IMR-90 (cell line): ENCODE measurements around the gene MROH8. TPM values are rescaled to one million over a fixed set of nuclear protein-coding genes. Genes with fewer than 3 reads are reported as not detected.

Source experiments
- ATAC-seq: fragments of 200-7000 bp; cut with Tn5 transposase; 2 replicates; pipeline ENCODE4 v1.9.1; 2020; ENCODE audit warnings: low read depth, mild to moderate bottlenecking, moderate library complexity
- BruUV-seq: library from RNA; stranded (reverse); fragments of 400-500 nt; replicated peaks from 2 replicates; lab custom pipeline; 2021; lab: Mats Ljungman, UMichigan
- CTCF ChIA-PET: fragments of 300-600 bp; formaldehyde crosslinking; extraction: SDS; loops from one replicate; lab custom pipeline; 2021; ENCODE audit warnings: antibody characterized with exemption; lab: Yijun Ruan, JAX
- POLR2A ChIA-PET: fragments of 300-600 bp; sonication (Branson Sonifier 250); formaldehyde crosslinking; loops from one replicate; lab custom pipeline; 2022; ENCODE audit warnings: antibody characterized with exemption; ENCODE audit not compliant: unreplicated experiment; lab: Charles Lee
- DNase-seq: peaks from one replicate; pipeline ENCODE4 v3.0.0; 2013
- H2AFZ ChIP-seq: replicated peaks from 2 replicates; pipeline ENCODE3; 2013; ENCODE audit warnings: low read length, mild to moderate bottlenecking; ENCODE audit not compliant: poor library complexity
- H2AK5ac ChIP-seq: 2 replicates; pipeline ENCODE4 v1.6.1; 2013; ENCODE audit warnings: low read depth, low read length, inconsistent platforms
- H2AK9ac ChIP-seq: replicated peaks from 2 replicates; pipeline ENCODE3; 2013; ENCODE audit warnings: mild to moderate bottlenecking, low read depth, low read length, moderate library complexity; ENCODE audit not compliant: poor library complexity
- H2BK120ac ChIP-seq: 2 replicates; pipeline ENCODE4 v1.6.1; 2013; ENCODE audit warnings: low read depth, low read length, inconsistent platforms
- H2BK15ac ChIP-seq: 3 replicates; pipeline ENCODE4 v1.6.1; 2013; ENCODE audit warnings: low read depth, low read length, inconsistent platforms
- H2BK20ac ChIP-seq: 2 replicates; pipeline ENCODE4 v1.6.1; 2013; ENCODE audit warnings: low read depth, mild to moderate bottlenecking, inconsistent platforms, low read length, moderate library complexity
- H2BK5ac ChIP-seq: 2 replicates; pipeline ENCODE4 v1.6.1; 2013; ENCODE audit warnings: mild to moderate bottlenecking, low read depth, low read length, inconsistent platforms; ENCODE audit not compliant: poor library complexity, severe bottlenecking
- H3K14ac ChIP-seq: replicated peaks from 2 replicates; pipeline ENCODE4 v1.6.1; 2013; ENCODE audit warnings: low read depth, low read length, inconsistent platforms
- H3K18ac ChIP-seq: 2 replicates; pipeline ENCODE4 v1.6.1; 2013; ENCODE audit warnings: low read depth, low read length, control low read depth
- H3K23ac ChIP-seq: 2 replicates; pipeline ENCODE4 v1.6.1; 2013; ENCODE audit warnings: low read depth, low read length, inconsistent platforms
- H3K27ac ChIP-seq: 2 replicates; pipeline ENCODE4 v1.5.1; 2013; ENCODE audit warnings: mild to moderate bottlenecking, control low read depth, low read length; ENCODE audit not compliant: insufficient read depth
- H3K27me3 ChIP-seq: 2 replicates; pipeline ENCODE4 v1.6.1; 2013; ENCODE audit warnings: low read length; ENCODE audit not compliant: control insufficient read depth, insufficient read depth
- H3K36me3 ChIP-seq: 2 replicates; pipeline ENCODE4 v1.6.1; 2013; ENCODE audit warnings: low read length, mixed read lengths; ENCODE audit not compliant: control insufficient read depth, insufficient read depth
- H3K4ac ChIP-seq: 2 replicates; pipeline ENCODE4 v1.6.1; 2013; ENCODE audit warnings: low read depth, low read length, inconsistent platforms
- H3K4me1 ChIP-seq: 2 replicates; pipeline ENCODE4 v1.6.1; 2013; ENCODE audit warnings: low read length, mixed read lengths; ENCODE audit not compliant: control insufficient read depth, insufficient read depth
- H3K4me2 ChIP-seq: 2 replicates; pipeline ENCODE4 v1.6.1; 2013; ENCODE audit warnings: low read depth, mild to moderate bottlenecking, control low read depth, low read length, moderate library complexity
- H3K4me3 ChIP-seq: 2 replicates; pipeline ENCODE4 v1.5.1; 2013; ENCODE audit warnings: low read depth, mild to moderate bottlenecking, control low read depth, low read length, moderate library complexity; ENCODE audit not compliant: insufficient read depth
- H3K56ac ChIP-seq: 2 replicates; pipeline ENCODE4 v1.6.1; 2013; ENCODE audit warnings: low read length, inconsistent platforms; ENCODE audit not compliant: insufficient read depth; ENCODE audit errors: extremely low read depth
- H3K79me1 ChIP-seq, 2 experiments: 2 replicates each; pipeline ENCODE4 v1.6.1; 2013; ENCODE audit warnings: low read length in 2 of 2, inconsistent platforms in 1 of 2, low read depth in 1 of 2
- H3K9ac ChIP-seq: 2 replicates; pipeline ENCODE4 v1.6.1; 2013; ENCODE audit warnings: low read depth, low read length, control low read depth
- H3K9me1 ChIP-seq: 2 replicates; pipeline ENCODE4 v1.6.1; 2013; ENCODE audit warnings: low read length, inconsistent platforms; ENCODE audit not compliant: insufficient read depth
- H3K9me3 ChIP-seq: 2 replicates; pipeline ENCODE4 v1.6.1; 2013; ENCODE audit warnings: low read length; ENCODE audit not compliant: control insufficient read depth, insufficient read depth
- H4K20me1 ChIP-seq: 2 replicates; pipeline ENCODE4 v1.6.1; 2013; ENCODE audit warnings: low read length, inconsistent platforms; ENCODE audit not compliant: insufficient read depth
- H4K5ac ChIP-seq: 2 replicates; pipeline ENCODE4 v1.6.1; 2013; ENCODE audit warnings: mild to moderate bottlenecking, low read depth, low read length, control low read depth
- H4K8ac ChIP-seq, 2 experiments: 2 replicates each; pipeline ENCODE4 v1.6.1; 2013; ENCODE audit warnings: low read depth in 2 of 2, low read length in 2 of 2, control low read depth in 1 of 2, inconsistent platforms in 1 of 2
- H4K91ac ChIP-seq: 2 replicates; pipeline ENCODE4 v1.6.1; 2013; ENCODE audit warnings: low read depth, low read length, inconsistent platforms; ENCODE audit not compliant: insufficient read depth
- MXI1 ChIP-seq: IDR thresholded peaks from 2 replicates; pipeline ENCODE4 v1.6.1; 2012; ENCODE audit warnings: low read depth, mild to moderate bottlenecking, low read length, moderate library complexity, borderline replicate concordance
- RCOR1 ChIP-seq: IDR thresholded peaks from 2 replicates; pipeline ENCODE4 v1.6.1; 2012; ENCODE audit warnings: mild to moderate bottlenecking, low read length, improper control_type of control experiment; ENCODE audit not compliant: insufficient replicate concordance
- SMC3 ChIP-seq: fragments of 150-350 bp; IDR thresholded peaks from 2 replicates; pipeline ENCODE4 v1.6.1; 2016; ENCODE audit warnings: low read depth, mild to moderate bottlenecking, antibody characterized with exemption, low read length, moderate library complexity
- WGBS, 2 experiments: methylation state at CpG; one replicate each; pipeline versions ENCODE4 v1.1.5 to v1.1.7; 2013; ENCODE audit warnings: missing lambda C conversion rate in 2 of 2; ENCODE audit not compliant: insufficient read length in 1 of 2; ENCODE audit errors: extremely low coverage in 2 of 2; 5-methylcytosine and 5-hydroxymethylcytosine counted together
- dilution Hi-C: fragments of 300-500 bp; cut with HindIII; formaldehyde crosslinking; loops from one replicate; pipeline ENCODE4 v1.14.3; 2018; ENCODE audit warnings: low sequenced_read_pairs; ENCODE audit not compliant: unreplicated experiment
- in situ Hi-C: fragments of 300-500 bp; cut with MboI; formaldehyde crosslinking; loops from 3 replicates; pipeline ENCODE4 v1.14.3; 2019; ENCODE audit warnings: low sequenced_read_pairs, inconsistent platforms, mixed read lengths
- intact Hi-C: fragments of 100-400 bp; cut with micrococcal nuclease; formaldehyde crosslinking; loops from 2 replicates; pipeline ENCODE4 v1.10.0; 2022
- polyA plus RNA-seq, 3 experiments: library from polyadenylated mRNA; depleted of rRNA; stranded (reverse); fragments of >200 nt; gene quantifications; 2 replicates each; pipeline ENCODE4 v1.2.3, GENCODE V29; 2012; ENCODE audit warnings: low replicate concordance in 1 of 3
- total RNA-seq: library from RNA; depleted of rRNA; stranded (reverse); fragments of >200 nt; gene quantifications from 2 replicates; pipeline ENCODE4 v1.2.3, GENCODE V29; 2012
- TF ChIP-seq, protein P1 (sequence below): fragments of 150-350 bp; IDR thresholded peaks from 2 replicates; pipeline ENCODE4 v1.6.1; 2016; ENCODE audit warnings: low read depth, mild to moderate bottlenecking, low read length, moderate library complexity, borderline replicate concordance

The MROH8 gene
- total and polyA plus RNA-seq, 2 of the 4 experiments (the other 2 are of a cell fraction), result 1.3 to 1.8 TPM

DNA sequence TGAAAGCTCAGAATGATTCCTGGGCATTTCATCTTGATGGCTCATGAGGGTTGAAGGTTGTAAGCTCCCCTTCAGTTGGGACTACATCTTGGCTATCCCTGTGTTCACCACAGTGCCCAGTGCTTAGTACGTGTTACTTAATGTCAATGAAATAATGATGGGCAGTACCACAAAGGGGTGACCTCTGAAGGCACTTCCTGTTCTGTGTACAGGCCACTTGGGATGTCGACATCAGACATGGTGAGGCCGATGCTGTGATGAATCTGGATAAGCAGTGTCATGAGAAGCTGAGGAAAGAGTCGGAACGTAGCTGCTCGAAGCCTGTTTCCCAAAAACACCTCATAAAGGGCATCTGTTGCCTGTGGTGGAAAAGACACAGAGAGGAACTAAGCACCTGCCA is 55.9 kb downstream of the MROH8 start:
- H3K14ac ChIP-seq, result no peak overlapping the region
- H3K27me3 ChIP-seq, result peaks cover 1% of the 10 kb centered on the region; the same call in 1 of the 2 replicates
- ChIA-PET CTCF (no interaction called here), POLR2A (no interaction called here)
- H3K9me3 ChIP-seq, result no peaks in the 10 kb centered on the region
- H3K4ac ChIP-seq, result no peak overlapping the region
- no peak overlapping the region for H2AK5ac ChIP-seq
- H4K91ac ChIP-seq, result no peak overlapping the region
- H2BK5ac ChIP-seq, result no peak overlapping the region
- no peaks in the 10 kb centered on the region for H4K20me1 ChIP-seq
- DNase-seq (no peak), ATAC-seq (no peak)
- H2AFZ ChIP-seq, result no peak overlapping the region
- no peak overlapping the region for H2BK20ac ChIP-seq
- no peak overlapping the region for H3K18ac ChIP-seq
- H3K56ac ChIP-seq, result no peak overlapping the region
- H3K9ac ChIP-seq, result no peak overlapping the region
- no peak overlapping the region for H3K23ac ChIP-seq
- no peak overlapping the region for H3K4me3 ChIP-seq
- dilution Hi-C loops, result no loop called here
- no peak overlapping the region for H4K8ac ChIP-seq
- H2AK9ac ChIP-seq, result no peak overlapping the region
- intact Hi-C loops, result no loop called here
- WGBS, 2 experiments, result no CpG with 5 or more reads among the region's 6 CpGs
- no peaks in the 10 kb centered on the region for H3K36me3 ChIP-seq
- no peak overlapping the region for H4K5ac ChIP-seq
- TF ChIP-seq, protein P1, sequence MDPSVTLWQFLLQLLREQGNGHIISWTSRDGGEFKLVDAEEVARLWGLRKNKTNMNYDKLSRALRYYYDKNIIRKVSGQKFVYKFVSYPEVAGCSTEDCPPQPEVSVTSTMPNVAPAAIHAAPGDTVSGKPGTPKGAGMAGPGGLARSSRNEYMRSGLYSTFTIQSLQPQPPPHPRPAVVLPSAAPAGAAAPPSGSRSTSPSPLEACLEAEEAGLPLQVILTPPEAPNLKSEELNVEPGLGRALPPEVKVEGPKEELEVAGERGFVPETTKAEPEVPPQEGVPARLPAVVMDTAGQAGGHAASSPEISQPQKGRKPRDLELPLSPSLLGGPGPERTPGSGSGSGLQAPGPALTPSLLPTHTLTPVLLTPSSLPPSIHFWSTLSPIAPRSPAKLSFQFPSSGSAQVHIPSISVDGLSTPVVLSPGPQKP, result no peak
- TF ChIP-seq MXI1, result no peak
- TF ChIP-seq SMC3, result no peak
- no peak for TF ChIP-seq RCOR1
- no TSS peak for BruUV-seq
- no peaks in the 10 kb centered on the region for H3K4me1 ChIP-seq
- in situ Hi-C loops, result no loop called here
- no peaks in the 10 kb centered on the region for H3K9me1 ChIP-seq
- H3K79me1 ChIP-seq, result no peaks in the 10 kb centered on the region
- H2BK15ac ChIP-seq, result no peak overlapping the region
- H2BK120ac ChIP-seq, result no peak overlapping the region
- no peak overlapping the region for H3K4me2 ChIP-seq
- H3K27ac ChIP-seq, result no peak overlapping the region
